HCT116 (cell line): ENCODE data around the gene TMEM51. TPM values are rescaled to one million over a fixed set of nuclear protein-coding genes. Genes with fewer than 3 reads are reported as not detected.

ENCODE experiments used
- ATAC-seq: fragments of 200-7000 bp; cut with Tn5 transposase; 2 replicates; pipeline ENCODE4 v1.9.1; 2020; ENCODE audit warnings: mild to moderate bottlenecking, moderate library complexity
- BruUV-seq: library from RNA; stranded (reverse); fragments of 400-500 nt; replicated peaks from 2 replicates; lab custom pipeline; 2021; lab: Mats Ljungman, UMichigan
- CTCF ChIA-PET: fragments of 300-600 bp; sonication (Branson Sonifier 250); formaldehyde crosslinking; loops from one replicate; lab custom pipeline; 2021; ENCODE audit warnings: antibody characterized with exemption; lab: Charles Lee
- POLR2A ChIA-PET: fragments of 300-600, 350-600 bp; sonication (Branson Sonifier 250); formaldehyde crosslinking; loops from one replicate; lab custom pipeline; 2021; ENCODE audit warnings: antibody characterized with exemption; lab: Charles Lee
- RAD21 ChIA-PET, 2 experiments: fragments of 300-600 bp; sonication (Branson Sonifier 250); formaldehyde crosslinking; loops; one replicate each; lab custom pipeline; 2023; ENCODE audit warnings: low total read pairs in 2 of 2; ENCODE audit not compliant: uncharacterized antibody in 2 of 2, unreplicated experiment in 2 of 2, low non-redundant PET in 1 of 2; lab: Charles Lee
- DNase-seq: peaks from one replicate; pipeline ENCODE4 v3.0.0-alpha.2; 2010; ENCODE audit warnings: low read depth, low spot score
- H2AFZ ChIP-seq: fragments of 200-600 bp; shearing (Covaris generic), sonication (generic); 2 replicates; pipeline ENCODE4 v1.6.1; 2017; ENCODE audit warnings: low read depth, mixed run types, mixed read lengths, antibody characterized with exemption, low read length; ENCODE audit not compliant: poor library complexity, severe bottlenecking
- H3K27ac ChIP-seq: 2 replicates; pipeline ENCODE4 v1.5.1; 2012; ENCODE audit warnings: low read depth, low read length
- H3K27me3 ChIP-seq: fragments of 200-600 bp; sonication (generic); 2 replicates; pipeline ENCODE4 v1.6.1; 2016; ENCODE audit warnings: mixed run types, low read length, mixed read lengths; ENCODE audit not compliant: insufficient read depth
- H3K36me3 ChIP-seq, 2 experiments: fragments of 200-500 bp in 1 of 2; fragments of 200-600 bp in 1 of 2; sonication (Bioruptor generic) in 1 of 2; sonication (generic) in 1 of 2; 2 replicates each; pipeline versions ENCODE4 v1.5.1 to v1.6.1; 2014 to 2016; ENCODE audit warnings: low read length in 2 of 2, inconsistent platforms in 1 of 2, mixed read lengths in 1 of 2, mixed run types in 1 of 2; ENCODE audit not compliant: insufficient read depth in 2 of 2, control insufficient read depth in 1 of 2
- H3K4me1 ChIP-seq, 2 experiments: fragments of 200-600 bp in 1 of 2; sonication (generic) in 1 of 2; 2 replicates each; pipeline versions ENCODE4 v1.5.1 to v1.6.1; 2012 to 2017; ENCODE audit warnings: low read length in 2 of 2, inconsistent platforms in 1 of 2, mild to moderate bottlenecking in 1 of 2, mixed read lengths in 1 of 2, mixed run types in 1 of 2, moderate library complexity in 1 of 2; ENCODE audit not compliant: insufficient read depth in 2 of 2, control insufficient read depth in 1 of 2
- H3K4me2 ChIP-seq: fragments of 200-600 bp; sonication (generic); 2 replicates; pipeline ENCODE4 v1.6.1; 2017; ENCODE audit warnings: mixed run types, low read length, mixed read lengths
- H3K4me3 ChIP-seq, 2 experiments: fragments of 200-600 bp in 1 of 2; sonication (generic) in 1 of 2; replicated peaks in 1 of 2; 2 replicates each; pipeline ENCODE4 v1.5.1; 2011 to 2016; ENCODE audit warnings: low read length in 2 of 2, control low read depth in 1 of 2, low read depth in 1 of 2, mild to moderate bottlenecking in 1 of 2, mixed read lengths in 1 of 2, mixed run types in 1 of 2
- H3K79me2 ChIP-seq: fragments of 200-600 bp; sonication (generic); 2 replicates; pipeline ENCODE4 v1.6.1; 2017; ENCODE audit warnings: mild to moderate bottlenecking, mixed run types, low read length, moderate library complexity, mixed read lengths; ENCODE audit not compliant: insufficient read depth
- H3K9ac ChIP-seq: fragments of 200-600 bp; sonication (generic); 2 replicates; pipeline ENCODE4 v1.6.1; 2016; ENCODE audit warnings: low read length, mixed read lengths
- H3K9me2 ChIP-seq: fragments of 200-600 bp; sonication (generic), shearing (Covaris generic); 2 replicates; pipeline ENCODE4 v1.6.1; 2017; ENCODE audit warnings: mixed run types, mild to moderate bottlenecking, moderate library complexity; ENCODE audit not compliant: insufficient read depth
- H3K9me3 ChIP-seq, 2 experiments: fragments of 200-500 bp in 1 of 2; fragments of 200-600 bp in 1 of 2; sonication (Bioruptor generic) in 1 of 2; sonication (generic) in 1 of 2; 2 replicates each; pipeline ENCODE4 v1.6.1; 2014 to 2017; ENCODE audit warnings: low read length in 2 of 2, mixed read lengths in 2 of 2, inconsistent platforms in 1 of 2, low read depth in 1 of 2, mild to moderate bottlenecking in 1 of 2, mixed run types in 1 of 2, moderate library complexity in 1 of 2; ENCODE audit not compliant: control insufficient read depth in 1 of 2, insufficient read depth in 1 of 2
- H4K20me1 ChIP-seq: fragments of 200-600 bp; sonication (generic), shearing (Covaris generic); 2 replicates; pipeline ENCODE4 v1.6.1; 2017; ENCODE audit warnings: mixed run types, mild to moderate bottlenecking, moderate library complexity; ENCODE audit not compliant: insufficient read depth
- CTCF ChIP-seq, 3 experiments: fragments of 200-600 bp in 1 of 3; sonication (generic) in 1 of 3; IDR thresholded peaks in 2 of 3; conservative IDR thresholded peaks in 1 of 3; 2 replicates each; pipeline ENCODE4 v1.5.1; 2012 to 2017; ENCODE audit warnings: low read depth in 2 of 3, low read length in 2 of 3, antibody characterized with exemption in 1 of 3, borderline replicate concordance in 1 of 3, control low read depth in 1 of 3, mild to moderate bottlenecking in 1 of 3, mixed read lengths in 1 of 3, mixed run types in 1 of 3, moderate library complexity in 1 of 3; ENCODE audit not compliant: insufficient read depth in 1 of 3
- EGR1 ChIP-seq: IDR thresholded peaks from 2 replicates; pipeline ENCODE4 v1.6.1; 2012; ENCODE audit warnings: low read depth
- EZH2 ChIP-seq: fragments of 200-600 bp; sonication (generic); IDR thresholded peaks from 2 replicates; pipeline ENCODE4 v1.6.1; 2017; ENCODE audit warnings: antibody characterized with exemption, mixed run types
- EZH2phosphoT487 ChIP-seq: fragments of 200-600 bp; IDR thresholded peaks from 2 replicates; pipeline ENCODE4 v1.6.1; 2018; ENCODE audit warnings: antibody characterized with exemption, borderline replicate concordance
- JUND ChIP-seq: IDR thresholded peaks from 2 replicates; pipeline ENCODE4 v1.6.1; 2012
- POLR2AphosphoS5 ChIP-seq: IDR thresholded peaks from 2 replicates; pipeline ENCODE4 v1.6.1; 2011; ENCODE audit warnings: mild to moderate bottlenecking, low read depth, low read length, moderate library complexity
- RAD21 ChIP-seq: IDR thresholded peaks from 2 replicates; pipeline ENCODE4 v1.6.1; 2012; ENCODE audit warnings: low read depth, mild to moderate bottlenecking
- REST ChIP-seq: IDR thresholded peaks from 2 replicates; pipeline ENCODE4 v1.6.1; 2012; ENCODE audit warnings: low read depth
- SP1 ChIP-seq: IDR thresholded peaks from 2 replicates; pipeline ENCODE4 v1.6.1; 2012; ENCODE audit warnings: low read depth
- TCF7L2 ChIP-seq: IDR thresholded peaks from 2 replicates; pipeline ENCODE4 v1.7.0; 2011; ENCODE audit warnings: borderline replicate concordance, inconsistent platforms; ENCODE audit not compliant: insufficient read depth, insufficient read length; ENCODE audit errors: extremely low read depth
- ZBTB33 ChIP-seq: IDR thresholded peaks from 2 replicates; pipeline ENCODE4 v1.6.1; 2011; ENCODE audit warnings: mild to moderate bottlenecking, low read length, moderate library complexity; ENCODE audit not compliant: insufficient replicate concordance; ENCODE audit errors: extremely low read depth
- ZFX ChIP-seq: fragments of 450-650 bp; IDR thresholded peaks from 2 replicates; pipeline ENCODE4 v1.6.1; 2017
- ZNF274 ChIP-seq: fragments of 200-500 bp; sonication (Bioruptor generic); IDR thresholded peaks from 2 replicates; pipeline ENCODE4 v1.6.1; 2014; ENCODE audit warnings: mild to moderate bottlenecking, low read depth, low read length, inconsistent platforms
- intact Hi-C: fragments of 100-400 bp; cut with micrococcal nuclease; formaldehyde crosslinking; loops from 2 replicates; pipeline ENCODE4 v1.10.0; 2022
- total RNA-seq: library from RNA; stranded (reverse); gene quantifications from one replicate; pipeline ENCODE4 v1.2.1, GENCODE V29; 2021; ENCODE audit not compliant: unreplicated experiment

TMEM51 gene
- total RNA-seq, 1 experiment from 2014 or later, result 16.6 TPM

GRCh38 chr1:15167386-15167785 lies 13.8 kb downstream of the TMEM51 start:
- Histone ChIP-seq H3K79me2 (peaks cover 92% of the 10 kb centered on the region), H2AFZ (no peak overlapping the region), H3K27ac (no peak overlapping the region), H3K27me3 (no peaks in the 10 kb centered on the region), H4K20me1 (peaks cover 6% of the 10 kb centered on the region; the same call in 1 of the 2 replicates), H3K9me3 (no peaks in the 10 kb centered on the region), H3K9me2 (no peaks in the 10 kb centered on the region), H3K4me1 (peaks cover 16 to 44% of the 10 kb centered on the region in 2 experiments), H3K4me2 (no peak overlapping the region), H3K36me3 (no peaks in the 10 kb centered on the region), H3K4me3 (no peak overlapping the region), H3K9ac (no peak overlapping the region)
- TF ChIP-seq POLR2AphosphoS5, result no peak
- CTCF ChIA-PET, result no interaction called here
- intact Hi-C loops, result no loop called here
- BruUV-seq, result no TSS peak
- no peak for ATAC-seq
- RAD21 ChIA-PET, result no interaction called here
- DNase-seq, result no peak
- POLR2A ChIA-PET, result interaction anchor here (0.7 kb wide), 1 partner anchor 110 kb away, joined by 3 read pairs; no protein-coding TSS in a partner anchor

GRCh38 chr1:15168479-15168878 lies 14.9 kb downstream of the TMEM51 start:
- CTCF ChIA-PET, result no interaction called here
- no peak overlapping the region for H3K4me2 ChIP-seq
- RAD21 ChIA-PET, result no interaction called here
- no peaks in the 10 kb centered on the region for H3K27me3 ChIP-seq
- peaks cover 6% of the 10 kb centered on the region; the same call in 1 of the 2 replicates for H4K20me1 ChIP-seq
- peaks cover 91% of the 10 kb centered on the region for H3K79me2 ChIP-seq
- H2AFZ ChIP-seq, result no peak overlapping the region
- no TSS peak for BruUV-seq
- no peak overlapping the region for H3K27ac ChIP-seq
- peaks cover 27 to 55% of the 10 kb centered on the region in 2 experiments for H3K4me1 ChIP-seq
- intact Hi-C loops, result no loop called here
- no peaks in the 10 kb centered on the region for H3K9me2 ChIP-seq
- H3K9me3 ChIP-seq, result no peaks in the 10 kb centered on the region
- ATAC-seq (no peak), DNase-seq (no peak)
- POLR2A ChIA-PET, result interaction anchor here (1.1 to 1.2 kb wide), 2 partner anchors 10 to 11 kb away, joined by 3 read pairs; no protein-coding TSS in a partner anchor
- H3K9ac ChIP-seq, result no peak overlapping the region
- H3K36me3 ChIP-seq, result no peaks in the 10 kb centered on the region
- no peak overlapping the region for H3K4me3 ChIP-seq
- TF ChIP-seq REST (no peak), ZFX (no peak), JUND (no peak), CTCF (IDR thresholded peaks at IDR 0.05 in 2 of 3, conservative IDR thresholded peaks at IDR 0.05 in 1 of 3; ENCODE audit: borderline replicate concordance in 1 of 3, insufficient read depth in 1 of 3, low read depth in 2 of 3, low read length in 2 of 3) (no peak), SP1 (no peak), ZBTB33 (no peak), EZH2 (no peak), ZNF274 (no peak), EZH2phosphoT487 (no peak), RAD21 (no peak), EGR1 (no peak), TCF7L2 (no peak)
